Measurements from ENCODE around the gene SNX11.
"Not testable (repeated sequence)": the region's sequence is repeated elsewhere in the genome, so short reads cannot be mapped to it uniquely, and the experiment has no call there.

- not testable (repeated sequence) for TF ChIP-seq POLR2AphosphoS5, POLR2A, CTCF (IDR thresholded peaks at IDR 0.05)
These were observed 30.4 kb upstream of the SNX11 start for GRCh38 chr17:48077152-48077551.

Measured in stomach (tissue), 4 donors.